ENCODE results near the gene FLT1. TPM values are rescaled to one million over a fixed set of nuclear protein-coding genes. Genes with fewer than 3 reads are reported as not detected.

Gene FLT1
- total RNA-seq, 2 donors from 2014 or later: 0.27 to 0.42 TPM

- H3K4me1 Mint-ChIP-seq: no peaks in the 10 kb centered on the region
- H3K36me3 Mint-ChIP-seq (ENCODE audit: low read depth): no peaks in the 10 kb centered on the region
- no peak overlapping the region for H3K4me3 Mint-ChIP-seq
- no peak overlapping the region for H3K27ac Mint-ChIP-seq
- H3K27me3 Mint-ChIP-seq: peaks cover 21% of the 10 kb centered on the region
- DNase-seq (no peak), ATAC-seq (no peak)
- no peaks in the 10 kb centered on the region for H3K9me3 ChIP-seq (ENCODE audit: control insufficient read depth, low read length, poor library complexity, severe bottlenecking)
Measured at GRCh38 chr13:28458051-28458450, 36.9 kb downstream of the FLT1 start.

- H3K36me3 Mint-ChIP-seq (ENCODE audit: low read depth): no peaks in the 10 kb centered on the region
- H3K27me3 Mint-ChIP-seq: peaks cover 17% of the 10 kb centered on the region
- no peaks in the 10 kb centered on the region for H3K4me1 Mint-ChIP-seq
- DNase-seq (no peak), ATAC-seq (no peak)
- no peak overlapping the region for H3K27ac Mint-ChIP-seq
- H3K9me3 ChIP-seq (ENCODE audit: control insufficient read depth, low read length, poor library complexity, severe bottlenecking): no peaks in the 10 kb centered on the region
- no peak overlapping the region for H3K4me3 Mint-ChIP-seq
Measured at GRCh38 chr13:28457521-28457920, 37.4 kb downstream of the FLT1 start.

GRCh38 chr13:28455580-28456194, 39.2 kb downstream of the FLT1 start:
- H3K4me1 Mint-ChIP-seq: no peaks in the 10 kb centered on the region
- no peaks in the 10 kb centered on the region for H3K9me3 ChIP-seq (ENCODE audit: control insufficient read depth, low read length, poor library complexity, severe bottlenecking)
- no peak for ATAC-seq
- no peak overlapping the region for H3K27ac Mint-ChIP-seq
- DNase-seq: no peak
- no peaks in the 10 kb centered on the region for H3K36me3 Mint-ChIP-seq (ENCODE audit: low read depth)
- H3K27me3 Mint-ChIP-seq: peaks cover 18% of the 10 kb centered on the region
- no peak overlapping the region for H3K4me3 Mint-ChIP-seq

GRCh38 chr13:28452755-28453154, 42.2 kb downstream of the FLT1 start:
- ATAC-seq (no peak), DNase-seq (no peak)
- no peaks in the 10 kb centered on the region for H3K9me3 ChIP-seq (ENCODE audit: control insufficient read depth, low read length, poor library complexity, severe bottlenecking)
- Mint-ChIP-seq H3K27me3 (peaks cover 29% of the 10 kb centered on the region), H3K4me3 (no peak overlapping the region), H3K4me1 (peaks cover 2% of the 10 kb centered on the region), H3K36me3 (ENCODE audit: low read depth) (no peaks in the 10 kb centered on the region), H3K27ac (no peak overlapping the region)

- no peak for DNase-seq
- no peaks in the 10 kb centered on the region for H3K9me3 ChIP-seq (ENCODE audit: control insufficient read depth, low read length, poor library complexity, severe bottlenecking)
- Mint-ChIP-seq H3K27ac (no peak overlapping the region), H3K4me1 (peaks cover 2% of the 10 kb centered on the region), H3K27me3 (peaks cover 29% of the 10 kb centered on the region), H3K36me3 (ENCODE audit: low read depth) (no peaks in the 10 kb centered on the region), H3K4me3 (no peak overlapping the region)
- ATAC-seq: no peak
Measured at GRCh38 chr13:28451482-28452217, 43.3 kb downstream of the FLT1 start.

- no peak overlapping the region for H3K27ac Mint-ChIP-seq
- no peaks in the 10 kb centered on the region for H3K9me3 ChIP-seq (ENCODE audit: control insufficient read depth, low read length, poor library complexity, severe bottlenecking)
- no peak for ATAC-seq
- H3K4me1 Mint-ChIP-seq: peaks cover 2% of the 10 kb centered on the region
- no peak for DNase-seq
- H3K27me3 Mint-ChIP-seq: peaks cover 29% of the 10 kb centered on the region
- no peaks in the 10 kb centered on the region for H3K36me3 Mint-ChIP-seq (ENCODE audit: low read depth)
- H3K4me3 Mint-ChIP-seq: no peak overlapping the region
Measured at GRCh38 chr13:28449826-28450773, 44.8 kb downstream of the FLT1 start.

GRCh38 chr13:28448651-28449358, 46.1 kb downstream of the FLT1 start:
- no peak overlapping the region for H3K27ac Mint-ChIP-seq
- no peaks in the 10 kb centered on the region for H3K36me3 Mint-ChIP-seq (ENCODE audit: low read depth)
- H3K27me3 Mint-ChIP-seq: peaks cover 21% of the 10 kb centered on the region
- H3K9me3 ChIP-seq (ENCODE audit: control insufficient read depth, low read length, poor library complexity, severe bottlenecking): no peaks in the 10 kb centered on the region
- ATAC-seq (no peak), DNase-seq (no peak)
- H3K4me1 Mint-ChIP-seq: peaks cover 2% of the 10 kb centered on the region
- H3K4me3 Mint-ChIP-seq: no peak overlapping the region

GRCh38 chr13:28447989-28448388, 46.9 kb downstream of the FLT1 start:
- ATAC-seq: no peak
- Mint-ChIP-seq H3K36me3 (ENCODE audit: low read depth) (no peaks in the 10 kb centered on the region), H3K4me1 (peaks cover 2% of the 10 kb centered on the region), H3K27ac (no peak overlapping the region), H3K4me3 (no peak overlapping the region), H3K27me3 (peaks cover 19% of the 10 kb centered on the region)
- H3K9me3 ChIP-seq (ENCODE audit: control insufficient read depth, low read length, poor library complexity, severe bottlenecking): no peaks in the 10 kb centered on the region
- no peak for DNase-seq

- Mint-ChIP-seq H3K36me3 (ENCODE audit: low read depth) (no peaks in the 10 kb centered on the region), H3K27ac (no peak overlapping the region), H3K4me1 (peaks cover 2% of the 10 kb centered on the region), H3K4me3 (no peak overlapping the region), H3K27me3 (peaks cover 26% of the 10 kb centered on the region)
- no peaks in the 10 kb centered on the region for H3K9me3 ChIP-seq (ENCODE audit: control insufficient read depth, low read length, poor library complexity, severe bottlenecking)
- no peak for DNase-seq
- no peak for ATAC-seq
Measured at GRCh38 chr13:28447206-28447605, 47.7 kb downstream of the FLT1 start.

GRCh38 chr13:28442839-28443238, 52.1 kb downstream of the FLT1 start:
- no peaks in the 10 kb centered on the region for H3K36me3 Mint-ChIP-seq (ENCODE audit: low read depth)
- DNase-seq (no peak), ATAC-seq (no peak)
- H3K27me3 Mint-ChIP-seq: peaks cover 30% of the 10 kb centered on the region
- no peaks in the 10 kb centered on the region for H3K4me1 Mint-ChIP-seq
- H3K4me3 Mint-ChIP-seq: no peak overlapping the region
- H3K27ac Mint-ChIP-seq: no peak overlapping the region
- H3K9me3 ChIP-seq (ENCODE audit: control insufficient read depth, low read length, poor library complexity, severe bottlenecking): no peaks in the 10 kb centered on the region

- Mint-ChIP-seq H3K36me3 (ENCODE audit: low read depth) (no peaks in the 10 kb centered on the region), H3K4me1 (no peaks in the 10 kb centered on the region), H3K4me3 (no peak overlapping the region), H3K27ac (no peak overlapping the region), H3K27me3 (peaks cover 33% of the 10 kb centered on the region)
- no peaks in the 10 kb centered on the region for H3K9me3 ChIP-seq (ENCODE audit: control insufficient read depth, low read length, poor library complexity, severe bottlenecking)
- no peak for ATAC-seq
- DNase-seq: no peak
Measured at GRCh38 chr13:28441529-28441928, 53.4 kb downstream of the FLT1 start.

- Mint-ChIP-seq H3K27me3 (peaks cover 38% of the 10 kb centered on the region), H3K36me3 (ENCODE audit: low read depth) (no peaks in the 10 kb centered on the region), H3K4me1 (no peaks in the 10 kb centered on the region), H3K27ac (no peak overlapping the region), H3K4me3 (no peak overlapping the region)
- no peak for ATAC-seq
- H3K9me3 ChIP-seq (ENCODE audit: control insufficient read depth, low read length, poor library complexity, severe bottlenecking): no peaks in the 10 kb centered on the region
- no peak for DNase-seq
Measured at GRCh38 chr13:28440774-28441504, 54.0 kb downstream of the FLT1 start.

All from T-helper 17 cell (primary cell).